GM19372 (cell line): ENCODE results near the gene HIPK2.

Source experiments
- ATAC-seq: cut with Tn5 transposase; IDR thresholded peaks from one replicate; pipeline ENCODE4 v1.9.1; 2021; ENCODE audit warnings: mild to moderate bottlenecking, low read depth, moderate library complexity; ENCODE audit not compliant: unreplicated experiment

Gene HIPK2

DNA sequence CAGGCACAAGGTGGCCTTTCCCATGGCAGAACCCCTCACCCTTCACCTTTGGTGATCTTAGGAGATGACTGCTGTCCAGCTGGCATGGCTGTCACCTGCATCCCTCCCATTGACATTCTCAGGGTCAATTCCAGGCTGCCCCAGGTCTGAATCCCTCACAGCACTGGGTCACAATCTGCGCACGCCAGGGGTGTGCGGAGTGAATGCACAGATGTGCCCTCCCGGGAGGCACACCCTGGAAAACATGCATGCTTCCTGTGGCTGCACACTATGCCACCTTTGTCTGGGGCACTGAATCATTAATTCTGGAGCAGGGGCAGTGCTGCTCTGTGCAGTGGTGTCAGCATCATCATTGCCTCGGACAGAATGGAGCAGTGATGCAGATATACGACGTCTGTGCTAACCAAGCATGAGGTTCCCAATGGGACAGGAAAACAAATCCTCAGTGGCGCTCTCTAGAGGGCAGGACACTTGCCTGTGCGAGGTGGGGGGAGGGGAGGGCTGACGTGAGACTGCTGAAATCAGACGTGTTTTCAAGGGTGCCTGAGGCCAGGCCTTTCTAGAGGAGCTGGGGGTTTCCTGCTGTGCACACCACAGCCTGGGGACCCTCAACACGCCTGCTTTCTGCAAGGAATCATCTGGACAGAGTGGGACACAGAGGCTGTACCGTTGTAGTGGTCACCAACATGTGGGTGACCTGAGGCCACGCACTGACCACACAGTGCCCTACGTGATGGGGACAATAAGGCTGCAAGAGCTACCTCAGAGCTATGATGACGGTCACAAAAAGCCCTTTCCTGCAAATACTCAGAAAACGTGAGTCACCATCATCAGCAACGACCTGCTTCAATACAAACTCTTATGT lies 77.9 kb downstream of the HIPK2 start:
- no peak for ATAC-seq

- ATAC-seq, result no peak
These were observed 79.0 kb downstream of the HIPK2 start for GRCh38 chr7:139698844-139699243.

- ATAC-seq, result no peak
These were observed 79.5 kb downstream of the HIPK2 start for GRCh38 chr7:139698278-139698677.

DNA sequence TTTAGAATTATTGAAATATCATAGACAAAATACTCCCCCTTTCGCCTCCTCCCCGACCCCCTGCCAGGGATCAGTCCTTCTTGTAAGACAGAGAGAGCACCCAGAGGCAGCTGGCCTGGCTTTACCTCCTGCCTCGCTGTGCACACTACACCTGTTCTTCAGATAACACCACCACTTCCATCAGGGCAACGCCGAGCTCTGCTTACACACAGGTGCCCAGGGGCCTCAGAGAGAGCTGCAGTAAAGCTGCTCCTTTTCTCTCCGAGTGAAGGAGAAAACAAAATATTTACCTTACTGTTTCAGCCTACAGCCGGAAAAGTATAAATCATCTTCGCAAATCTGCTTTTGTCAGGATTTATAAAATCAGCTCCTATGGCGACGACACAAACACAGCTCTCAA lies 80.7 kb downstream of the HIPK2 start:
- ATAC-seq, result no peak

DNA sequence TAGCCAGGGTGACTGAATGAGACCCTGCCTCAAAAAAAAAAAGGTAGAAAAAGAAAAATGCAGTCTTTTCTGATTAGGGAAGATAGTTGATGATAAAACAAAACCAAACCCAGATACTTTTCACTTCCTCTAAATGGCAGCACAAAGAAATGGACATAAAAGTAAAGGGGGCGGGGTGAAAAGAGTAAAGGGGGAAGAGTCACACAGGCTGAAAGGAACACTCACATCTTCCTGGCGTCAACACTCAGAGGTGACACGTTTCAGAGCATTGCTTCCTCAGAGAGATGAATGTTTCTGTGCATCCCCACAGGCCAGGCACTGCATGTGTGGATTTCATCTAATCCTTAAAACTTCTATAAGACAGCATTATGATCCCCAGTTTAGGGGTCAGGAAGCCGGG lies 81.2 kb downstream of the HIPK2 start:
- ATAC-seq, result peak; percentile 58

GRCh38 chr7:139695588-139695987 lies 82.2 kb downstream of the HIPK2 start:
- no peak for ATAC-seq

DNA sequence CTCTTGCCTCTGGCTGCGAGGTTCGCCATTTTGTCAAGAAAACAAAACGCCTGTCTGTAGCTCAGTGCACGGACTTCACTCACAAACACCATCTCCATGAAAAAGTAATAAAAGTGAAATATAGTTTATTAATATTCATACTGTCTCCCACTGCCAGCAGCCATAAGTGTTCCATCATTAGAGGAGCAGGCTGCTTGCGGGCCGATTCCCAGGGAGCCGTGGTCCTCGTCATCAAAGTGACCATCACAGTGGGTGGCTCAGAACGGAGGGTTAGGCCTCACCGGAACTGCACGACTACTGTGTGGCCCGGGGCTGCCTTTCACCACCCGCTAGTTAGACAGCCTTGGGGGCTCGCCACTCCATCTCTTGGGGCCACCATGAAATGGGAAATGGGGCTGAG lies 82.7 kb downstream of the HIPK2 start:
- no peak for ATAC-seq

DNA sequence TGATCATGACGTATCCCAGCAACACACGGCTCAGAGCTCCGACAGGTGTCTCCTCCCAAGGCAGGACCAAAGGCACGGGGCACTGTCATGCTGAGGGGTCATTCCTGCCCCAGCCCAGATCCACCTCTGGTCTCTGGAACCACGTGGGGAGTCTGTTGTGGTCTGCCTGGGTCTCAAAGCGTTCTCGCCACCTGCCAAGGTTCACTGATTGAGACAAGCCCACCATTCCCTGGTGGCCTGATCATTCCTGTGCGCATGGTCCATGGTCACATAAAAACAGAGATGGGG lies 83.5 kb downstream of the HIPK2 start:
- ATAC-seq, result no peak

DNA sequence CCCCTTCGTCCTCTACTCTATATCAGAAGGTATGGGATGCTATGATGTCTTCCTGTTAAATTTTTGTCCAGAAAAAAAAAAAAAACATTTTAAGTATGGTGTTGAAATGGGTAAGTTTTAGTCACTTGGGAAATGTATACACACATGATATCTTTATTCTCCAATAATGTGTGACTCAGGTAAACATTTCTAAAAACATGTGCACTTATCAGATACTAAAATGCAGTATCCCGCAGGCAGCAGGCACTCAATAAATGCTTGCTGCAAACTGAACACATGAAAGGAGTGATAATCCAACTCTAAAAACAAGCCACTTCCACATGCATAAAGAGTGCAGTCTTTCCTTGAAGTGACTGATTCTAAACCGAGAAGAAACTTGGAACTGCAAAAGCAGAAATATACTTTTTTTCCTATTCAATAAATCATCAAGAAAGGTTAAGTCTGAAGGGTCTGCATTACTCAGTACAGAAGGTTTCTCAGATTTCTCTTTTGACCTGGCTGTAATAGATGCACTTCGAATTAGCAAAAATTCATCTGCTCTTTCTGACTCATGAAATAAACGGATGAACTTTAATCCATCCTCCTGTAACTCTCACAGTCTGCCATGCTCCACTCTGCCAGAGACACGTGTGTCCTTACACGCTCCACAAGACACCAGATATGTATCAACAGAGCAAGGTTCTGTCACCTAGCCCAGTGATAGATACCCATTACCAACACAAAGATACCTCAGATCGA lies 84.0 kb downstream of the HIPK2 start:
- no peak for ATAC-seq

GRCh38 chr7:139692723-139693122 lies 85.1 kb downstream of the HIPK2 start:
- ATAC-seq, result no peak

DNA sequence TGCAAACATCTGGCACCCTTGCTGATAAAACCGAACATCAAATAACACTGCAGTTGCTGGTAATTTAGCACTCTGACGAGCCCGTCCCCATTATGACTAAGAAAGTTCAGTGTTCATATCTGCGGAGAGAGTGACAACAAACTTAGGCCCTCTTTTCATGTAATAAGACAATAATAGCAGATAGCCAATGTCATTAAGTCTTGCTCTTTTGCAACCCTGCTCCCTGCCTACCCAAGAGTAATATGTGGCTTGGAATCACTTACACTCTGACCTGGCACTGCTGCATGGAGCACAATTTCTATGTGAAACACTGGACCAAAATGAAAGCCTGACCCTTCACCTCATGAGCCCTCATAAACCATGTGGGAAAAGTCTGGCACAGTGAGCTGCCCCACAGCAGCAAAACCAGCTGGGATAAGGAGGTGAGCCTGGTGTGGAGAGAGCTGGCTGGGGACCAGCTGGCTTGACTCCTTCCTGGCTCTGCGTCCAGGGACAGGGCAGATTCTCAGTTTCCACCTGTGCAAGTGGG lies 86.5 kb downstream of the HIPK2 start:
- ATAC-seq, result no peak

DNA sequence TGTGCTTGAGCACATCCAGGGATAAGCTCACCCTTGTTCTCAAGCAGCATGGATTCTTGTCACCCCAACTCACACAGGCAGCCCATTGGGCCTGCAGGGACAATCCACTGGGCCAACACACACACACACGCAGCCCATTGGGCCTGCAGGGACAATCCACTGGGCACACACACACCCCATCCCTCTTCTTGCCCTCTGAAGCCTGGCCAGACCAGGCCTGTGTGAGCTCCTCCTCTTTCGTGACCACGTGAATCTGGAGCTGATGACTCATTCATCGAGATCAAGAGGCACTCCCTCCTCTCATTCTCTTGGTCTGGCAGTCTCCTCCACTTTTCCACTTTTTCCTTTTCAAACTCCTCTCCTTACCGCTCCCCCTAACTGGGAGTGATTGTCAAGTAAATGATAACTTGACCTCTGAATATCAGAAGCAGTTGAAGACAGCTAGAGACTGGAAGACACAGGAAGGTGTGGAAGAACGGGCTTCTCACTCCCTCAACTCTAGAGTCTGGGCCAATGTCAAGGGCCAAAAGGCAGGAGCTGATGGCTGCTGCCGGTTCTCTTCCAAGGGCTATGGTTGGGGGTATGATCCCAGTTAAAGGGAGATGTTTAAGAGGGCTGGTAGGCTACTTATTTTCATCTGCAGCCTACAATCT lies 89.7 kb downstream of the HIPK2 start:
- no peak for ATAC-seq

GRCh38 chr7:139687211-139687954 lies 90.4 kb downstream of the HIPK2 start:
- no peak for ATAC-seq

DNA sequence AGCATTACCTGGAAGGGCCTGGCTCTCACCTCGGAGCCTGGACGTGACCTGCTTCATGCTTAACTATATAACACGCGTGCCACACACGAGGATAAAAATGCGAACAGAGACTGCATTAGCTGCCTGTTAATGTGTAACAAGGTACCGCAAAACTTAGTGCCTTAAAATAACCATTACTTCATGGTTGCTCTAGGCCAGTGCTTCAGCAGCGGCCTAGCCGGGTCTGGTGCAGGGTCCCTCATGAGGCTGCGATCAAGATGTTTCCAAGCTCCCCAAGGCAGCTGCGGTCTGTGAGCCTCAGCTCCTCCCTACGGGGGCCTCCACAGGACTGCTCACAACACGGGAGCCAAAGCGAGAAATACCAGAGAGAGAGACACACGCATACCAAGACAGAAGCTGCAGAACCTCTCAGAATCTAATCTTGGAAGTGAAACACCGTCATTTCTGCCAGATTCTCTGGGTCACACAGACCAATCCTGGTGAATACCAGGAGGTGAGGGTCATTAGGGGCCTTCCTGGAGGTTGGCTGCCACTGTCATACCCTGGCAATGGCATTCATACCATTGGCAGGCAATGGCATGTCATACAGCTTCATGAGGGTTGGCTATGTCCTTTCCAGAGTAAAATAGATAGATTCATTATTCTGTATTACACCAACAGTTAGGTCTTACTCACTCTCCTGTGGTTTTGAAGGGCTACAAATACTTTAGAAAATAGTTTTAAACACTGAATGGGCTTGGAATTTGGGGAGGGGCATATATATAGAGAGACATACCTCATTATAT lies 94.5 kb downstream of the HIPK2 start:
- ATAC-seq, result peak; percentile 45

DNA sequence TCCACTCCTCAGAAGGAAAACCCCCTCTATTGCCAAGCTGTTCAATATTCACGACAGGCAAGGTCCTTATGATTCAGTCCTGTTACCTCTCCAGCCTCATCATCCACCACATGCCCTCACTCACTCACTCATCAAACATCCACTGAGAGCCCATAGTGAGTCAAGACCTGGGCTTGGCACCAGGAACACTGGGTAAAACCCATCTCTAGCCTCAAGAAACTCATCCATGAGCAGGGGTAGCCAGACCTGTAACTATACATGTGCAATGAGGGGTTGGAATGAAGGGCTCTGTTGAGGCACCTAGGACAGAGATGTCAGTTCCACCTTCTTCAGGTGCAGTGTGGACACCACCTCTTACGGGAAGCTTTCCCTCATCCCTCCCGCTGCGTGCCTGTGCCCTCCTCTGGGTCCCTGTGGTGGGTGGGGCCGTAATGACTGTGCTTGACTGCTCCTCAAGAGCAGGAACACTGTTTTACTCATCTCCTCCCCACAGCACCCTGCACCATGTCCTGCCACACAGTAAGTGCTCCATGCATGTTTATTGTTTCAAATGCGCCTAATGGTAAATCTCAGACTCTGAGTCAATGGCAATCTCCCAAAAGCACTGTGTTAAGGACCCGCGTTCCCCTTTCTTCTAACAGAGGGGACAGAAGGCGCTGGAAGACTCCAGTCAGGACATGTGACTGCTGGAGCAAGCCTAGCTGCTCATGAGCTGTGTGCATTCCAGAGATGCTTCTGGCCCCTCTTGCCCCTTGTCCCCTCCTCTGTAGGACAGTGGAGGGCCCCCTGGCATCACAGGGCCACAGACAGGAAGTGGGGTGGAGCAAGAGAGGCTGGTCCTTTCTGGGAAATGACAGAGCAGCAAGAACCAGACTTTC lies 95.4 kb downstream of the HIPK2 start:
- no peak for ATAC-seq

- ATAC-seq, result no peak
These were observed 96.0 kb downstream of the HIPK2 start for GRCh38 chr7:139681812-139682135.

GRCh38 chr7:139681463-139681755 lies 96.4 kb downstream of the HIPK2 start:
- no peak for ATAC-seq

- ATAC-seq, result no peak
These were observed 96.9 kb downstream of the HIPK2 start for GRCh38 chr7:139680676-139681462.
